ENCODE results near the gene ALG14.

The ALG14 gene

DNA sequence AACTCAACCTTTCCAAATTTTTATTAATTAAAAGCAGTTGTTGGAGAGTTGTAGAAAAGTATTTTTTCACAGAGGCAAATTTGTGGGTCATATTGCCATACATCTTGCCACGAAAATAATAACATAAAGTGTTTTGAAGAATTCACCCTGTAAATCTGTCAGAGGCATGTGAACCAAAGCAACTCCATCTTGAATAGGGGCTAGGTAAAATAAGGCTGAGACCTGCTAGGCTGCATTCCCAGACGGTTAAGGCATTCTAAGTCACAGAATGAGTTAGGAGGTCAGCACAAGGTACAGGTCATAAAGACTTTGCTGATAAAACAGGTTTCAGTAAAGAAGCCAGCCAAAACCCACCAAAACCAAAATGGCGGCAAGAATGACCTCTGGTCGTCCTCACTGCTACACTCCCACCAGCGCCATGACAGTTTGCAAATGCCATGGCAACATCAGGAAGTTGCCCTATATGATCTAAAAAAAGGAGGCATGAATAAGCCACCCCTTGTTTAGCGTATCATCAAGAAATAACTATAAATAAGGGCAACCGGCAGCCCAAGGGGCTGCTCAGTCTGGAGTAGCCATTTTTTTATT is 141.4 kb downstream of the ALG14 start:
- no peak for DNase-seq (ENCODE audit: low read depth in 3 of 3, low spot score in 1 of 3)

DNA sequence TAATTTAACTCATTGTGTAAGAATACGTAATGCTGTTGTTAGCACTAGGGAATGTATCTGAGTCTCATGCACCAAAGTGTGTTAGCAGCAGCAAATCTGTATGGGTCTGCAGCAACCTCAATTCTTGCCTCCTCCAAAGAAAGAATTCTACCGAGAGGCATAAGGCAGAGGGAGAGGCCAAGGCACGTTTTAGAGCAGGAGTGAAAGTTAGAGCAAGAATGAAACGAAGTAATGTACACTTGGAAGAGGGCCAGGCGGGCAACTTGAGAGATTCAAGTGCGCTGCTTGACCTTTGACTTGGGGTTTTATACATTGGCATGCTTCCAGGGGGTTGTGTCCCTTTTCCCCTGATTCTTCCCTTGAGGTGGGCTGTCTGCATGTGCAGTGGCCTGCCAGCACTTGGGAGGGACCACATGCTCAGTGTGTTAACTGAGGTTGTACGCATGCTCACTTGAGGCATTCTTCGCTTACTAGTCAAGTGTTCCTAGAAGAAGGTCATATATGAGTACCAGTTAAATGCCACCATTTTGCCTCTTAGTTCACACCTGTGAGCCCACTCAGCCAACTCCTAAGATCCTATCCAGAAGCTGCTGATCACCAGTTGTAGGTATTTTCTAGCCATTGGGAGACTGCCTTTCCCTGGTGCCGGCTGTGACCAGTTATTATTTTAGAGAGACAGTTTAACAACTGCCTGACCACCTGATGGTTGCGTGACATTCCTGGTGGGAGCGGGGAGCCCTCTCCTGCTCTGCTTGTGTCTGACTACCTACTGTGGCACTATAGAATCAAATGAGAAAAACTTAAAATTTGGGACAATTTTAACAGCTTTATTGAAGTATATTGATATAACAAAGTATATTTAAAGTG is 143.2 kb downstream of the ALG14 start:
- no peak for DNase-seq (ENCODE audit: low read depth in 3 of 3, low spot score in 1 of 3)

GRCh38 chr1:94928293-94928939 is 144.3 kb downstream of the ALG14 start:
- no peak for DNase-seq (ENCODE audit: low read depth in 3 of 3, low spot score in 1 of 3)

DNA sequence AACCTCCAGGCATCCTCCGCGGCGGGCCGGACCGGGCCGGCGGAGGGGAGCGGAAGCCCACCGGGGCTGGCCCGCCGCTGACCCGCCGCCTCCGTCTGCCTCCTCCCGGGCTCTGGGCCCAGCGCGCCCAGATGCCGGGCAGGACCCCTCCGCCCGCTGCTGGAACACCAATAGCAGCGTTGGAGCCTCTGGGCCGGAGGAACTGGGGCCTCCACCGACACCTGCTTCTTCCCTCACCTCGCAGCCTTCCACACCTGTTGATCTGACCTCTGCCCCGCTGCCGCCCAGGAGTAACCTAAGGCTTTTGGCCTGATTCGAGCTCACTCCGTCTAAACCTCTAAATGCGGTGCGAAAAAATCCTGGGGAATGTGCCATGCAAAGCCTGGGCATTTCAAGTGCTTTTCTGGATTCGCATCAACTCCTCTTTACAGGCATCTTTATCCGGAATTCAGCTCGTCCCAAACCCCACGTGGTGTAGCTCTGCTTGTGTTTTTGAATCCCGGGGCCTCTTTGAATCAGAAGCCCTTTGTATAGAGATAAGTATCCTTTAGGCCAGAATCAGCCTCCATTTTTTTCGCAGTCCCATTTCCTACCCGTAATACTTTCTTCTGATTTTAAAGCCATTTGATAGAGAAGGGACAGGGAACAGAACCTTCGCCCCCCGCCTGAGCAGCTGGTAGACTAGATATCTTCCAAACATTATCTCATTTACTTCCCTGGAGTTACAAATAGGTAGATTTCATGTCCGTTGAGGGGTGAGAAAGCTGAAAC is 145.2 kb downstream of the ALG14 start:
- no peak for DNase-seq (ENCODE audit: low read depth in 3 of 3, low spot score in 1 of 3)

DNA sequence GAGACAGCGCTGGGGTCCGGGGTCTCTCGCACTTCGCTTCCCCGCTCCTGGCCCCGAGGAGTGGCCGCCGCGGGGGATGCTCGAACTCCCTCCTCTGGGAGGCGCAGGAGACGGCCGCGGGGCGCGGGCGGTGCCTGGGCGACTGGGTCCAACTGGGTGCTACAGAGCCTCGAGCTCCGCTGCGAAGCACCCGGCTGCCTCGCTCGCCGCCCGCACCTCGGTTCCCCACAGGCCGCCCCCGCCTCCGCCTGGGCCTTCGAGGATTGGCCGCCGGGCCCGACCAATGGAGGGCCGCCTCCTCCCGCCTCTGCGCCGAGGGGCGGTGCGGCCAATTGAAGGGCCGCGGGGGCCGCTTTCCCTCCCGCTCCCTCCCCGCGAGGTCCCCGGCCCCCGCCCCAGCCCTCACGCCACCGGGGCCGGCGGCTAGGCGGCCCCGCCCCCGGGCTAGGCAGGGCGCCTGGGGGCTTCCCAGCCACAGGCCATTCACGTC is 145.8 kb downstream of the ALG14 start, which contains the start of gene CNN3:
CNN3 (minus strand) TSS at position 196 of the 490 bp plus-strand sequence. CDS start 216 bp downstream, outside the sequence.
- peak; percentile 22 to 56 (median 41) for DNase-seq (ENCODE audit: low read depth in 3 of 3, low spot score in 1 of 3)

GRCh38 chr1:94926126-94926914 is 146.4 kb downstream of the ALG14 start:
- DNase-seq (ENCODE audit: low read depth in 3 of 3, low spot score in 1 of 3): peak in 1 of 3 donors; percentile 15

DNA sequence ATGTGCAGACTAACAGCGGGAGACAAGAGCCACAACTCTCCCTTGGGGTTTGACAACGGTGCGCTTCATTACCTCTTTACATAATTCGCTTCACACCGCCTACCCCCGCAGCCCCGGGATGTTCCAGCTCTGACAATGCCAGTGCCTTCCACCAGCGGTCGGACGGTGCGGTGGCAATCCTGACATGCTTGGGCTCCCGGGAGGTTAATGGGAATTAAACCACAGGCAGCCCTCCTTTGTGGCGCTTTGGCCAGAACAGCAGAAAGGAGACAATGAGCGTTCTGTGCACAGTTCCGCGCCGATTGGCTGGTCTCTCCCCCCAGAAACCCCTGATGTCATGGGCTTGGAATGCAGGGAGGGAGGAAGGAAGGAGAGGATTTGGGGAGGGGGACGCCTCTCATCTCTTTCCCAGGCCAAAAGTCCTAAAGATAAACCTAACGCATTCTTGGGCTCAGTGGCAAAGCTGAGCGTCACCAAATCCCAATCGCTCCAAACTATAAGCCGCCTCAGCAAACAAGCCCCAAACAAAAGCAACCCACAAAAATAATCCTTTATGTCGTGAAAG is 147.1 kb downstream of the ALG14 start:
- no peak for DNase-seq (ENCODE audit: low read depth in 3 of 3, low spot score in 1 of 3)

DNA sequence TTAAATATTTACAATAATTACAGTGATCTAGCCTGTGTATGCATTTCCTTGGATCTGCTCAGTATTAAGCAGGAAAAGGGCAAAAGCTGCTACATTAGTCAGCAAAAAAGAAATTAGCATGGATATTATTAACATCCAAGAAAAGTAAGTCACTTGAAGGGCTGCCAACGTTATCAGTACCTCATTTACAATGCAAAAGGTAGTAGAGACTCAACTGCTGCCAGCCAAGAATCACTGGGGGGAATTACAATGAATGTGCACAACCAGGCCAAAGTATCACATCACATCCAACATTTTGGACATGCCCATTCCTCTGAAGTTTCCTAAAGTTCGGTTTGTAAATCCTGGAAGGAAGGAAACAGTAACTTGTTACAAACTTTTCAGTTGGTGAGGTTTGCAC is 147.7 kb downstream of the ALG14 start:
- no peak for DNase-seq (ENCODE audit: low read depth in 3 of 3, low spot score in 1 of 3)
